HG03066 (cell line): ENCODE results near the gene PHACTR1.

Source experiments
- ATAC-seq: cut with Tn5 transposase; IDR thresholded peaks from one replicate; pipeline ENCODE4 v1.9.1; 2021; ENCODE audit warnings: low read depth; ENCODE audit not compliant: unreplicated experiment

PHACTR1 gene

GRCh38 chr6:12844284-12845223, 128.0 kb downstream of the PHACTR1 start:
- ATAC-seq: no peak

- ATAC-seq: no peak
Observed at GRCh38 chr6:12845224-12846004, 128.8 kb downstream of the PHACTR1 start.

GRCh38 chr6:12848964-12849808, 132.6 kb downstream of the PHACTR1 start:
- ATAC-seq: no peak

- no peak for ATAC-seq
Observed at GRCh38 chr6:12849809-12850198, 133.2 kb downstream of the PHACTR1 start.

GRCh38 chr6:12851123-12851695, 134.6 kb downstream of the PHACTR1 start:
- ATAC-seq: no peak

GRCh38 chr6:12861603-12862002, 145.0 kb downstream of the PHACTR1 start:
- ATAC-seq: no peak

GRCh38 chr6:12865117-12865516, 148.6 kb downstream of the PHACTR1 start:
- ATAC-seq: no peak

GRCh38 chr6:12865671-12866181, 149.2 kb downstream of the PHACTR1 start:
- ATAC-seq: no peak

- no peak for ATAC-seq
Observed at GRCh38 chr6:12866422-12867029, 150.0 kb downstream of the PHACTR1 start.

- no peak for ATAC-seq
Observed at GRCh38 chr6:12869816-12870432, 153.4 kb downstream of the PHACTR1 start.

GRCh38 chr6:12873691-12874090, 157.1 kb downstream of the PHACTR1 start:
- no peak for ATAC-seq

- no peak for ATAC-seq
Observed at GRCh38 chr6:12875051-12875450, 158.5 kb downstream of the PHACTR1 start.

GRCh38 chr6:12878741-12879140, 162.2 kb downstream of the PHACTR1 start:
- ATAC-seq: no peak

- no peak for ATAC-seq
Observed at GRCh38 chr6:12882761-12883290, 166.3 kb downstream of the PHACTR1 start.

GRCh38 chr6:12884983-12885382, 168.4 kb downstream of the PHACTR1 start:
- no peak for ATAC-seq

GRCh38 chr6:12886961-12887775, 170.6 kb downstream of the PHACTR1 start:
- no peak for ATAC-seq

GRCh38 chr6:12890171-12890790, 173.7 kb downstream of the PHACTR1 start:
- ATAC-seq: no peak

GRCh38 chr6:12891595-12891994, 175.0 kb downstream of the PHACTR1 start:
- no peak for ATAC-seq
